ENCODE data around the gene MGAT4D. TPM values are rescaled to one million over a fixed set of nuclear protein-coding genes. Genes with fewer than 3 reads are reported as not detected.
"Not testable (repeated sequence)": the region's sequence is repeated elsewhere in the genome, so short reads cannot be mapped to it uniquely, and the experiment has no call there.

Gene MGAT4D
- not detected for polyA plus RNA-seq (2013, experiment 1 of 2; ENCODE audit: insufficient read length)
- not detected for polyA plus RNA-seq (2013, experiment 2 of 2; ENCODE audit: insufficient read length)

DNA sequence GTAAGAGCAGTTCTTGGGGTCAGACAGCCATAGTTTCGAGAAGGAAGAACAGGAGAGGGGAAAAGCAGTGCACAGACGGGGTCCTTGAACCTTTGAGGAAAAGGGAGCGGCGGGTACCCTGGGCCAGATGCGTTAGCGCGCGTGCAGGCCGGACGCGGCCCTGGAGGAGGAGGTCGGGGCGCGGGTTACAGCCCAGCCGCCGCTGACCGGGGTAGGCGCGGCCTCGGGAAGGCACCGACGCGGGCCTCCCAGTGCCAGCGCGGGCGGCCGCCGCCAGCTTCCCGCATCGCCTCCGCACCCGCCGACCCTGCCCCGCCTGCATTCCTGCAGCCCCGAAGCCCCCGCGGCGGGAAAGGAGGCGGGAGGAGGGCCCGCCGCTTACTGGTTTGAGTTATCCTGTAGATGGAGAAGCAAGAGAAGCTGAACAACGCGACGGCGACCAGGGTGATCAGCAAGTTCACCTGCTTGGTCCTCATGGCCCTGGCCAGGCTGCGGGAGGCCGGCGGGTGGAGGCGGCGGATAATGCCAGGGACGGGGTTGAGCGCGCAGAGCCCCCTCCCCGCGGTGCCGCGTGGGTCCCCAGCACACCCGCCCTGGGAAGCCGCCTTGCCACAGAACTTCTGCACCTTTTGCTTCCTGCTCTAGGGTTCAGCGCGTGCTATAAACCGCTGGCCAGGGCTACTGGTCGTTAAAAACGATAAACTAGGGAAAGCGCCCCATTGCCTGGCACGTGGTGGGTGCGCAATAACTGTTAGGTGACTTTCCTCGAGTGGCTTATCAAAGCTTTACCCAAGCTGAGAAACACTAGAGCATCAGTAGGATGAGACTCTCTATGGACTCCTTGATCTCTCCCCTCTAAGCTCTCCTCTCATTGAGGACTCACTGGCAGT is at the start of gene MGAT4D:
MGAT4D (minus strand) TSS at position 547 of the 890 bp plus-strand sequence; CDS start at position 476, 71 bp downstream.
- no peak for DNase-seq

DNA sequence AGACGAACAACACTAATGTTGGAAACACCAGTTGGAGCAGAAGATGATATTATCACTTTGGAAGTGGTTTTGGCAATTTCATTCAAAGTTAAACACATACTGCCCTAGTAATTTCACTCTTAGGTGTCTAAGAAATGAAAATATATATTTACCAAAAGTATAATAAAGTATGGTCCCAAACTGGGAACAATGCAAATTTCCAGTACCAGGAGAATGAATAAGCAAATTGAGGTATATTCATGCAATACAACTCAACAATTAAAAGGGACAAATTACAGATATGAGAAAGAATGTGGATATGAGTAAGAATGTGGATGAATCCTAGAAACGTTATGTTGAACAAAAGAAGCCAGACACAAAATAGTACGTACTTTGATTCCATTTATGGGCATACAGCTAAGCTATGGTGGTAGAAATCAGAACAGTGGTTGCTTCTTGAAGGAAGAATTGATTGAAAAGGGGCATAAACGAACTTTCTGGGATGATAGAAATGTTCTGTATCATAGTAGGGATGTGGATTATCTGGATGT is 35.9 kb upstream of the MGAT4D start:
- peak; percentile 75 for DNase-seq

- no peak for DNase-seq
Measured at GRCh38 chr4:140529434-140529833, 31.3 kb upstream of the MGAT4D start.

DNA sequence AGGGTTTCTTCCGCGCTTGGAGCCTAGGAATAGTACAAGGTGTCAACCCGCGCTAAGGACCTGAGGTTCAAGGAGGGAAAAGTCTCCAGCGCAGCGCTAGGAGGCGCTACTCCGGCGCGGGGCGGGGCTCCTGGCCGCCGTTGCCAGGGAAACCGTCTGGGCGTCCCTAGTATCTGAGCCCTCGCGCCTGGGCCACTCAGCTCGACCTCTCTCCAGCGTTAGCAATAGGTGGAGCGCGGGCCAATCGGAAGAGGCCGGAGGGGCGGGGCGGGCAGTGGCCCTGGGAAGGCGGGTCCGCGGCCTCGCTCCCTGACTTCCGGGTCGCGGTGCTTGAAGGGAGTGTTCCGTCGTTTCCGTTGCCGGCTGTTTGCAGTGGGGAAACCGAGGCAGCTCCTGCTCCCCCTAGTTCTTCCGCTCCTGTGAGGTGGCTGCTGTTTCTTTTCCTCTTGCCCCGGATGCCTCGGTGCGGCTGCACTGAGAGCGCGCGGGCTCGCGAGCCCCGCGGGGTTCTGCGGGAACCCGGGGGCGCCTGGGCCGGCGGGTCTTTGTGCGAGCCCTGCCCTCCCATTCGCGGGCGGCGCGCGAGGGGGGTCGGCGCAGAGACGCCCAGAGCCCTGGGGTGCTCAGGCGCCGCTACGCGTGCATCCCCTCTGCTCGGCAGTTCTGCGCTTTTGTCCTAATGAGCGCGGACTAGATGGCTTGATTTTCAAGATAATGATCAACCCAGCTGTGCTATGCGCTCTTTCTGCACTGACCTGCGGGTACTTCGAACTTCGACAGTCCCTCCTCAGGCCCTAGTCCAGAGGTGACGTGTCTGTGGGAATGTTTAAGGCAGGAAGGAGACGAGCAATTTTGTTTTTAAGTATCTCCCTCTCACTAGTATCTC is 26.0 kb upstream of the MGAT4D start, which contains the start of gene ELMOD2:
ELMOD2 (plus strand) TSS at position 312 of the 886 bp plus-strand sequence. CDS start 1,261 bp downstream, outside the sequence.
- peak; percentile 98 for DNase-seq

DNA sequence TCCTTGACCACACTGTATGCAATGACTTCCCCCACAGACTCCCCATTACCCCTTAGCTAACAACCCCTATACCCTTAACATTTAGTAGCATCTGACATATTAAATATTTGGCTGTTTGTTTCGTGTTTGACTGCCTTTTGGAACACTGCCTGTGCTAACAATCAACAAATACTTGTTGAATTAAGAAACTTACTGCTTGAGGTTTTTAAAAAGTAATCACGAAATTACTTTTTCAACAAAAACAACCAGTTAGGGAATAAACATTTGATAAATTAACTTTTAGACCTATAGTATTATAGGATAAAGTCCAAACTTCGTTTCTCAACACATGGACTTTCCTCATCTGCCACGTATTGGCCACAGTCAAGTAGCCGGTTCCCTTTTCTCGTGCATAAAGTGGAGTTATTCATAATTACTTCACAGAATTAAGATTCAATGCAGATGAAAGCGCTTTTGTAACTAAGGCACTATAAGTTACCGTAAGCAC is 25.3 kb upstream of the MGAT4D start:
- no peak for DNase-seq

- no peak for DNase-seq
Measured at GRCh38 chr4:140515423-140515822, 17.3 kb upstream of the MGAT4D start.

- not testable (repeated sequence) for DNase-seq
Measured at GRCh38 chr4:140513765-140514164, 15.7 kb upstream of the MGAT4D start.

GRCh38 chr4:140504261-140504660 is 6.2 kb upstream of the MGAT4D start:
- DNase-seq: no peak

- DNase-seq: no peak
Measured at GRCh38 chr4:140499391-140499790, 1.3 kb upstream of the MGAT4D start.

GRCh38 chr4:140497405-140497746 is 717 bp downstream of the MGAT4D start:
- DNase-seq: no peak

DNA sequence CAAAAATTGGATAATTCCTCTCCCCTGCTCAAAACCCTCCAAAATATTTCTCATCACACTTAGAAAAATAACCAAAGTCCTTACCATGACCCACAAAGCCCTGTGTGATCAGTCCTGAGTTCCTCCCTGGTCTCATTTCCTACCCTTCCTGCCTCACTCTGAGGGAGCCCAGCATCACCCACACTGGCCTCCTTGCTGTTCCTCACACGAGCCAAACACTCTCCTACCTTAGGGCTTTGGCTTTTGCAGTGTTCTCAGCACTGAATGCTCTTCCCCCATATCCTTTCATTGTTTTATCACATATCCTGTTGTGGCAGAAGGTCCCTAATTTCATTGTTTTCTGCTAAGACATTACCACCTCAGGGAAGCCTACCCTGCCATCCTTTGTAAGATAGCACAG is 12.2 kb downstream of the MGAT4D start:
- DNase-seq: no peak

DNA sequence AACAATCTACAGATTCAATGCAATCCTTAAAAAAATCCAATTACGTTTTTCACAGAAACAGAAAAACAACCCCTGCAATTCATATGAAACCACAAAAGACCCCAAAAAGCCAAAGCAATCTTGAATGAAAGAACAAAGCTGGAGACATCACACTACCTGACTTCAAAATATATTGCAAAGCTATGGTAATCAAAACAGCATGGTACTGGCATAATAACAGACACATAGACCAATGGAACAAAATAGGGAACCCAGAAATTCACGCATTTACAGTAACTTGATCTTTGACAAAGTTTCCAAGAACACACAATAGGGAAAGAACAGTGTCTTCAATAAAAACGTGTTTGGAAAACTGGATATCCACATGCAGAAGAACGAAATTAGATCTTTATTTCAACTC is 14.6 kb downstream of the MGAT4D start:
- no peak for DNase-seq

DNA sequence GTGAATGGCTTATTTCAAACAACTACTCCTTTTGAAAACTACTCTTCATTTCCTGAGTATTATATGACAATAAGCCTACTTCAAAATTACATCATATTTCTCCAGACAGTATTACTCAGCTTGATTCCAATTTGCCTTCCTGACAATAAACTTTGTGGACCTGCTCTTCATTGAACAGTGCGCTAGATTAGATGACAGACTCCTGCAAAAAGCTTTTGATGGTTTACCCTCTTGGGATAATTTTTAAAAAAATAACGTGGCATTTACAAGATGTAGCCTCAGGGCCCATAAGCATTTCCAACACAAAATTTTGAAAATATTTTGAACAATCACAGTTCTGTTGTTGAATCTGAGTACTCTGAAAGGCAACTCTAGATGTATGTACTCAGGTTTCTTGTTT is 25.9 kb downstream of the MGAT4D start:
- no peak for DNase-seq

- DNase-seq: no peak
Measured at GRCh38 chr4:140469791-140470733, 28.0 kb downstream of the MGAT4D start.

DNA sequence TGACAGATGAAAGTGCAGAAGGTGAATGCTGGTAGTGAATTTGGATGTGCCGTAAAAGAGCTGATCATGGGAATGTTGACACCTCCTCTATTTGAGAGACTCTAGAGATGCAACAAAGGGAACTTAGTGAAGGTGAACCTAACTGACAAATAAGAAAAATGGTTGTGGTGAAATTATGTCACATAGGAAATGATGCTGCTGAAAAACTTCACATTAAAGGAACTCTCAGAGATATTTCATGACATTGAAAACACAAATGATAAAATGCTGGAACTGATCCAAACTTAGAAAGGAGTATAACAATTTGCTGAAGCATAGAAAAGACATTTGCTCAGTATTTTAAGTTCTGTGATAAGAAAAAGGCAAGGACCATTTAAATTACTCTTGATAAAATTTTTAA is 31.9 kb downstream of the MGAT4D start:
- DNase-seq: no peak

- DNase-seq: no peak
Measured at GRCh38 chr4:140463614-140464013, 34.5 kb downstream of the MGAT4D start.

DNA sequence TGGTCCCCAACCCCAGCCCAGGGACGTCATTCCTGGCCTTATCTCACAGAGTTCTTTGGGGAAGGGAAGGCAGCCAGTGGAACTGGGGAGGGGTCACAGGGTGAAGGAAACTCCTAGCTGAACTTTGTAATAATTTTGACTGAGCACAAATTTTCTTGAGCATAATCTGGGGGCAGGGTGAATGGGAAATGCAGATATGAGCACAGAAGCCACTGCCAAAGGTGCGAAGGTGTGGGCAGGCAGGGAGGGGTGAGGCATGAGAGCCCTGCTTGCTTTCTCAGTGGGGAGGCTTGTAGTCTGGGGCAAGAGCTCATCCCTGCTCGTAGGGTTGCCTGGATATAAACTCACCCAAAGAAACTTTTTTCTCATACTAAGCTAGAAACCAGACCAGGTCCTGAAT is 34.9 kb downstream of the MGAT4D start:
- no peak for DNase-seq

GRCh38 chr4:140450352-140450751 is 47.7 kb downstream of the MGAT4D start:
- no peak for DNase-seq

GRCh38 chr4:140448830-140449229 is 49.3 kb downstream of the MGAT4D start:
- DNase-seq: no peak

DNA sequence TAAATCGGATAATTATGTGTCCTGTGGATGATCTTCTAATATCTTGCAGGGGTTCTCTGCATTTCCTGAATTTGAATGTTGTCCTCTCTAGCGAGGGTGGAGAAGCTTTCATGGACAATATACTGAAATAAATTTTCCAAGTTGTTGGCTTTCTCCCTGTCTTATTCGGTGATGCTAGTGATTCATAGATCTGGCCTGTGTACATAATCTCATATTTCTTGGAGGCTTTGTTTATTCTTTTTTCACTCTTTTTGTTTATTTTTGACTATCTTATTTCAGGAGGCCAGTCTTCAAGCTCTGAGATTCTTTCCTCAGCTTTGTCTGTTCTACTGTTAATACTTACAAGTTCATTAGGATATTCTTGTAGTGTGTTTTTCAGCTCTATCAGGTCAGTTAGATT is 49.9 kb downstream of the MGAT4D start:
- no peak for DNase-seq

DNA sequence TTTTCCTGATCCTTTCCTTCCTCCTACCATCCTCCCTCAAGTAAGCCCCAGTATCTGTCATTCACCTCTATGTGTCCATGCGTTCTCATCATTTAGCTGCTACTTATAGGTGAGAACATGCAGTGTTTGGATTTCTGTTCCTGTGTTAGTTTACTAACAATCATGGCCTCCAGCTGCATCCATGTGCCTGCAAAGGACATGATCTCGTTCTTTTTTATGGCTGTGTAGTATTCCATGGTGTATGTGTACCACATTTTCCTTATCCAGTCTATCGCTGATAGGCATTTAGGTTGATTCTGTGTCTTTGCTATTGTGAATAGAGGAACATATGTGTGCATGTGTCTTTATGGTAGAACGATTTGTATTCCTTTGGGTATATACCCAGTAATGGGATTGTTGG is 53.7 kb downstream of the MGAT4D start:
- DNase-seq: not testable (repeated sequence)

Measured in fibroblast of skin of abdomen (primary cell).